Endothelial cell of umbilical vein (primary cell): Measurements from ENCODE around the gene SPCS3. TPM values are rescaled to one million over a fixed set of nuclear protein-coding genes. Genes with fewer than 3 reads are reported as not detected.

Experiments
- BruUV-seq: library from RNA; stranded (reverse); fragments of 400-500 nt; replicated peaks from 2 replicates; lab custom pipeline; 2021; lab: Mats Ljungman, UMichigan
- CTCF ChIA-PET: fragments of 300-600, 350-600 bp; sonication (Branson Sonifier 250); formaldehyde crosslinking; loops from one replicate; lab custom pipeline; 2021; ENCODE audit warnings: antibody characterized with exemption, inconsistent platforms; lab: Charles Lee
- POLR2A ChIA-PET: fragments of 300-600, 350-600 bp; sonication (Branson Sonifier 250); formaldehyde crosslinking; loops from one replicate; lab custom pipeline; 2021; ENCODE audit warnings: antibody characterized with exemption, inconsistent platforms; lab: Charles Lee
- DNase-seq: peaks from one replicate; pipeline ENCODE4 v3.0.0-alpha.2; 2011; ENCODE audit warnings: low read depth, low spot score
- FAIRE-seq: peaks from 2 replicates; lab custom pipeline; 2011; peaks lifted over from hg19 to GRCh38; lab: Jason Lieb, UNC
- H2AFZ ChIP-seq: 2 replicates; pipeline ENCODE4 v1.6.0; 2012; ENCODE audit warnings: low read depth, low read length, control low read depth, inconsistent platforms
- H3K27ac ChIP-seq: 2 replicates; pipeline ENCODE4 v1.5.1; 2011; ENCODE audit warnings: low read depth, mild to moderate bottlenecking, control low read depth, low read length, moderate library complexity; ENCODE audit not compliant: insufficient read depth
- H3K27me3 ChIP-seq, 2 experiments: 2 replicates each; pipeline versions ENCODE4 v1.6.0 to v1.6.1; 2011; ENCODE audit warnings: low read length in 2 of 2, mixed read lengths in 1 of 2; ENCODE audit not compliant: control insufficient read depth in 2 of 2, insufficient read depth in 2 of 2
- H3K36me3 ChIP-seq, 2 experiments: 2 replicates in 1 of 2; 3 replicates in 1 of 2; pipeline ENCODE4 v1.5.1; 2011; ENCODE audit warnings: low read length in 2 of 2, mild to moderate bottlenecking in 1 of 2, moderate library complexity in 1 of 2; ENCODE audit not compliant: control insufficient read depth in 2 of 2, insufficient read depth in 2 of 2; ENCODE audit errors: extremely low read depth in 1 of 2
- H3K4me1 ChIP-seq: 3 replicates; pipeline ENCODE4 v1.5.1; 2011; ENCODE audit warnings: mild to moderate bottlenecking, low read length; ENCODE audit not compliant: control insufficient read depth, insufficient read depth; ENCODE audit errors: extremely low read depth
- H3K4me2 ChIP-seq: 2 replicates; pipeline ENCODE4 v1.6.1; 2011; ENCODE audit warnings: low read length, control low read depth, mixed read lengths; ENCODE audit not compliant: insufficient read depth
- H3K4me3 ChIP-seq, 3 experiments: fragments of 200-600 bp in 1 of 3; sonication (generic), shearing (Covaris generic) in 1 of 3; replicated peaks in 1 of 3; 2 replicates each; pipeline ENCODE4 v1.5.1; 2011 to 2016; ENCODE audit warnings: control low read depth in 3 of 3, low read length in 3 of 3, mild to moderate bottlenecking in 2 of 3, inconsistent platforms in 1 of 3, low read depth in 1 of 3, moderate library complexity in 1 of 3; ENCODE audit not compliant: insufficient read depth in 1 of 3
- H3K79me2 ChIP-seq: 2 replicates; pipeline ENCODE4 v1.6.0; 2012; ENCODE audit warnings: low read length, inconsistent platforms; ENCODE audit not compliant: control insufficient read depth, insufficient read depth
- H3K9ac ChIP-seq: replicated peaks from 2 replicates; pipeline ENCODE3; 2011; ENCODE audit warnings: low read length, control low read depth; ENCODE audit not compliant: insufficient read depth; ENCODE audit errors: extremely low read depth
- H3K9me1 ChIP-seq: replicated peaks from 3 replicates; pipeline ENCODE4 v1.6.0; 2011; ENCODE audit warnings: mild to moderate bottlenecking, low read length; ENCODE audit not compliant: control insufficient read depth, insufficient read depth; ENCODE audit errors: extremely low read depth
- H3K9me3 ChIP-seq: replicated peaks from 2 replicates; pipeline ENCODE4 v1.5.1; 2012; ENCODE audit warnings: low read length, inconsistent platforms; ENCODE audit not compliant: control insufficient read depth, insufficient read depth
- H4K20me1 ChIP-seq: replicated peaks from 2 replicates; pipeline ENCODE3; 2011; ENCODE audit warnings: mild to moderate bottlenecking, low read length; ENCODE audit not compliant: control insufficient read depth, insufficient read depth; ENCODE audit errors: extremely low read depth
- CTCF ChIP-seq, 2 donors: IDR thresholded peaks; 1 replicate in 1 of 2; 2 replicates in 1 of 2; pipeline ENCODE4 v1.5.1; 2011; ENCODE audit warnings: low read length in 2 of 2, mild to moderate bottlenecking in 2 of 2, moderate library complexity in 2 of 2, control low read depth in 1 of 2, inconsistent platforms in 1 of 2, low read depth in 1 of 2; ENCODE audit not compliant: insufficient read depth in 1 of 2; ENCODE audit errors: extremely low read depth in 1 of 2
- EZH2 ChIP-seq: IDR thresholded peaks from 2 replicates; pipeline ENCODE4 v1.6.1; 2012; ENCODE audit warnings: borderline replicate concordance, low read depth, mild to moderate bottlenecking, moderate library complexity, low read length, inconsistent platforms; ENCODE audit not compliant: severe bottlenecking
- FOS ChIP-seq: IDR thresholded peaks from 2 replicates; pipeline ENCODE4 v1.6.1; 2011; ENCODE audit warnings: mild to moderate bottlenecking, low read length, moderate library complexity, borderline replicate concordance; ENCODE audit not compliant: insufficient read depth
- GATA2 ChIP-seq: IDR thresholded peaks from 2 replicates; pipeline ENCODE4 v1.7.0; 2011; ENCODE audit warnings: low read depth, mild to moderate bottlenecking, moderate library complexity, mixed read lengths, low read length; ENCODE audit not compliant: insufficient read length, insufficient read depth
- JUN ChIP-seq: IDR thresholded peaks from 2 replicates; pipeline ENCODE4 v1.6.1; 2011; ENCODE audit warnings: borderline replicate concordance, low read depth; ENCODE audit not compliant: insufficient read length, insufficient read depth
- MYC ChIP-seq: IDR thresholded peaks from one replicate; pipeline ENCODE4 v1.6.1; 2011; ENCODE audit warnings: mild to moderate bottlenecking, low read depth, low read length
- POLR2A ChIP-seq: IDR thresholded peaks from 2 replicates; pipeline ENCODE4 v1.6.1; 2012; ENCODE audit warnings: low read depth, mild to moderate bottlenecking, control low read depth, low read length
- POLR2AphosphoS5 ChIP-seq: IDR thresholded peaks from 2 replicates; pipeline ENCODE4 v1.6.1; 2012; ENCODE audit warnings: low read depth, mild to moderate bottlenecking, control low read depth, low read length, moderate library complexity; ENCODE audit not compliant: insufficient read depth
- dilution Hi-C: fragments of 300-500 bp; cut with MboI; formaldehyde crosslinking; loops from one replicate; pipeline ENCODE4 v1.15.0; 2019; ENCODE audit warnings: low sequenced_read_pairs; ENCODE audit not compliant: extremely low pct_ligation_motif_present
- intact Hi-C: fragments of 100-400 bp; cut with micrococcal nuclease; formaldehyde crosslinking; loops from one replicate; pipeline ENCODE4 v1.10.0; 2022
- polyA plus RNA-seq, 4 experiments: library from polyadenylated mRNA; depleted of rRNA in 3 of 4; stranded (reverse) in 3 of 4; unstranded in 1 of 4; fragments of >200 nt; gene quantifications; 2 replicates each; pipeline versions ENCODE4 v1.2.1 to v1.2.3, GENCODE V29; 2011 to 2012; ENCODE audit warnings: missing spikeins in 1 of 4
- total RNA-seq: library from RNA; stranded (reverse); gene quantifications from 2 replicates; pipeline ENCODE4 v1.2.3, GENCODE V29; 2021

SPCS3 gene
- total and polyA plus RNA-seq, 2 donors (not counting 3 experiments of a cell fraction or from before 2014, with no cell fraction given) = 36.4 to 183 TPM

GRCh38 chr4:176334066-176334465, 14.3 kb downstream of the SPCS3 start:
- dilution Hi-C loops = no loop called here
- H3K4me2 ChIP-seq = no peak overlapping the region
- no peak overlapping the region for H3K9ac ChIP-seq
- H3K4me1 ChIP-seq = no peaks in the 10 kb centered on the region
- DNase-seq (no peak), FAIRE-seq (no peak)
- no peaks in the 10 kb centered on the region for H3K27me3 ChIP-seq
- no peaks in the 10 kb centered on the region for H3K9me1 ChIP-seq
- H3K27ac ChIP-seq = no peak overlapping the region
- no peaks in the 10 kb centered on the region for H3K9me3 ChIP-seq
- TF ChIP-seq GATA2 = no peak
- TF ChIP-seq JUN = no peak
- no peak for TF ChIP-seq FOS
- no peak for TF ChIP-seq POLR2A
- no peak for TF ChIP-seq MYC
- TF ChIP-seq CTCF (IDR thresholded peaks at IDR 0.05; ENCODE audit: extremely low read depth in 1 of 2, insufficient read depth in 1 of 2, low read depth in 1 of 2, low read length in 2 of 2) = no peak
- TF ChIP-seq EZH2 = no peak
- no peak for TF ChIP-seq POLR2AphosphoS5
- H3K36me3 ChIP-seq = peaks cover 0 to 11% of the 10 kb centered on the region in 2 experiments
- no peak overlapping the region for H2AFZ ChIP-seq
- no peak overlapping the region for H3K4me3 ChIP-seq
- ChIA-PET CTCF (interaction anchor here (1.0 kb wide), 1 partner anchor 9 kb away, joined by 3 read pairs; no protein-coding TSS in a partner anchor), POLR2A (no interaction called here)
- peaks cover 6% of the 10 kb centered on the region for H3K79me2 ChIP-seq
- no TSS peak for BruUV-seq
- peaks cover 2% of the 10 kb centered on the region for H4K20me1 ChIP-seq
- intact Hi-C loops = loop anchor here (2.0 kb wide), 1 partner anchor 13 kb away; no protein-coding TSS in a partner anchor
